GM12872 (cell line): ENCODE results near the gene KRT85.

Source experiments
- CTCF ChIP-seq: IDR thresholded peaks from 3 replicates; pipeline ENCODE4 v1.5.1; 2011; ENCODE audit warnings: low read depth, mild to moderate bottlenecking, low read length, moderate library complexity; ENCODE audit not compliant: insufficient read depth

Gene KRT85

GRCh38 chr12:52335598-52336262, 31.6 kb downstream of the KRT85 start:
- no peak for TF ChIP-seq CTCF

- no peak for TF ChIP-seq CTCF
These were observed 33.1 kb downstream of the KRT85 start for GRCh38 chr12:52334185-52334584.

- no peak for TF ChIP-seq CTCF
These were observed 34.0 kb downstream of the KRT85 start for GRCh38 chr12:52333321-52333720.

- no peak for TF ChIP-seq CTCF
These were observed 34.9 kb downstream of the KRT85 start for GRCh38 chr12:52332381-52332780.

GRCh38 chr12:52331833-52332232, 35.4 kb downstream of the KRT85 start:
- no peak for TF ChIP-seq CTCF

GRCh38 chr12:52331039-52331438, 36.2 kb downstream of the KRT85 start:
- TF ChIP-seq CTCF, result no peak

- TF ChIP-seq CTCF, result no peak
These were observed 39.3 kb downstream of the KRT85 start for GRCh38 chr12:52327830-52328500.
